Prostate gland (tissue), 2 donors: ENCODE measurements around the gene HACD2. TPM values are rescaled to one million over a fixed set of nuclear protein-coding genes. Genes with fewer than 3 reads are reported as not detected.

ENCODE experiments used
- DNase-seq: peaks from one replicate; pipeline ENCODE4 v3.0.0-alpha.2; 2019; ENCODE audit warnings: low spot score
- H3K27ac ChIP-seq, 2 donors: fragments of 200-600 bp; sonication (generic); 2 replicates each; pipeline ENCODE4 v1.5.1; 2017 to 2019
- H3K27me3 ChIP-seq: fragments of 200-600 bp; sonication (generic); replicated peaks from 2 replicates; pipeline ENCODE4 v1.5.1; 2019; ENCODE audit not compliant: insufficient read depth
- H3K36me3 ChIP-seq, 2 donors: fragments of 200-600 bp; sonication (generic); 1 replicate in 1 of 2; 2 replicates in 1 of 2; pipeline versions ENCODE4 v1.5.1 to v1.8.1; 2017 to 2019
- H3K4me1 ChIP-seq: fragments of 200-600 bp; sonication (generic); replicated peaks from 2 replicates; pipeline ENCODE4 v1.5.1; 2019
- H3K4me3 ChIP-seq, 2 donors: fragments of 200-600 bp; sonication (generic); 2 replicates each; pipeline ENCODE4 v1.5.1; 2017 to 2019
- H3K9me3 ChIP-seq: fragments of 200-600 bp; sonication (generic); 2 replicates; pipeline ENCODE4 v1.5.1; 2017
- CTCF ChIP-seq, 4 experiments: fragments of 200-600 bp in 2 of 4; fragments of 450-650 bp in 2 of 4; sonication (generic) in 2 of 4; IDR thresholded peaks; 1 replicate in 3 of 4; 2 replicates in 1 of 4; pipeline ENCODE4 v1.5.1; 2016 to 2019; ENCODE audit warnings: antibody characterized with exemption in 4 of 4, mild to moderate bottlenecking in 2 of 4, moderate library complexity in 2 of 4
- POLR2A ChIP-seq: fragments of 450-650 bp; IDR thresholded peaks from one replicate; pipeline ENCODE4 v1.6.1; 2016; ENCODE audit warnings: antibody characterized with exemption, mild to moderate bottlenecking
- POLR2AphosphoS5 ChIP-seq: sonication (generic); formaldehyde crosslinking; IDR thresholded peaks from one replicate; pipeline ENCODE4 v1.6.1; 2017; ENCODE audit warnings: antibody characterized with exemption
- WGBS: methylation state at CpG from one replicate; pipeline ENCODE4 v1.1.5; 2018; 5-methylcytosine and 5-hydroxymethylcytosine counted together
- intact Hi-C: fragments of 100-400 bp; cut with DNase I; formaldehyde crosslinking; loops from one replicate; pipeline ENCODE4 v1.14.2; 2022
- total RNA-seq, 2 donors: library from RNA; depleted of rRNA; stranded (reverse); fragments of >200 nt; gene quantifications; one replicate each; pipeline ENCODE4 v1.1.0, GENCODE V29; 2016

Gene HACD2
- total RNA-seq, 2 donors from 2014 or later: 36.5 to 65.6 TPM

GRCh38 chr3:123476967-123477750 is 107.7 kb downstream of the HACD2 start:
- Histone ChIP-seq H3K4me1 (no peaks in the 10 kb centered on the region), H3K27me3 (no peaks in the 10 kb centered on the region), H3K27ac (no peak overlapping the region), H3K36me3 (no peaks in the 10 kb centered on the region), H3K9me3 (no peaks in the 10 kb centered on the region), H3K4me3 (no peak overlapping the region)
- intact Hi-C loops: no loop called here
- WGBS: 80% methylated on average over 15 of the region's 15 CpGs
- no peak for DNase-seq
- no peak for TF ChIP-seq POLR2A
- TF ChIP-seq POLR2AphosphoS5: no peak
- no peak for TF ChIP-seq CTCF (IDR thresholded peaks at IDR 0.05)

GRCh38 chr3:123475786-123476185 is 109.1 kb downstream of the HACD2 start:
- intact Hi-C loops: no loop called here
- 72% methylated on average over 7 of the region's 7 CpGs for WGBS
- no peaks in the 10 kb centered on the region for H3K36me3 ChIP-seq
- H3K27ac ChIP-seq: no peak overlapping the region
- no peak for TF ChIP-seq POLR2AphosphoS5
- TF ChIP-seq POLR2A: no peak
- TF ChIP-seq CTCF (IDR thresholded peaks at IDR 0.05): no peak
- no peak for DNase-seq
- H3K4me3 ChIP-seq: no peak overlapping the region
- no peaks in the 10 kb centered on the region for H3K9me3 ChIP-seq
- H3K27me3 ChIP-seq: no peaks in the 10 kb centered on the region
- H3K4me1 ChIP-seq: no peaks in the 10 kb centered on the region

- Histone ChIP-seq H3K4me1 (no peaks in the 10 kb centered on the region), H3K36me3 (no peaks in the 10 kb centered on the region), H3K9me3 (no peaks in the 10 kb centered on the region), H3K4me3 (no peak overlapping the region), H3K27ac (no peak overlapping the region), H3K27me3 (no peaks in the 10 kb centered on the region)
- 92% methylated on average over 5 of the region's 5 CpGs for WGBS
- DNase-seq: no peak
- intact Hi-C loops: no loop called here
- TF ChIP-seq POLR2AphosphoS5: no peak
- TF ChIP-seq CTCF (IDR thresholded peaks at IDR 0.05): no peak
Measured at GRCh38 chr3:123471106-123471505, 113.7 kb downstream of the HACD2 start.

- intact Hi-C loops: no loop called here
- 70% methylated on average over 11 of the region's 11 CpGs for WGBS
- Histone ChIP-seq H3K27ac (no peak overlapping the region), H3K27me3 (no peaks in the 10 kb centered on the region), H3K4me3 (no peak overlapping the region), H3K4me1 (no peaks in the 10 kb centered on the region), H3K9me3 (no peaks in the 10 kb centered on the region), H3K36me3 (no peaks in the 10 kb centered on the region)
- DNase-seq: no peak
- no peak for TF ChIP-seq POLR2A
- TF ChIP-seq POLR2AphosphoS5: no peak
- no peak for TF ChIP-seq CTCF (IDR thresholded peaks at IDR 0.05)
Measured at GRCh38 chr3:123469323-123469995, 115.4 kb downstream of the HACD2 start.

- WGBS: 65% methylated on average over 5 of the region's 5 CpGs
- TF ChIP-seq CTCF (IDR thresholded peaks at IDR 0.05) (no peak), POLR2A (no peak), POLR2AphosphoS5 (no peak)
- Histone ChIP-seq H3K4me3 (no peak overlapping the region), H3K36me3 (no peaks in the 10 kb centered on the region), H3K27me3 (no peaks in the 10 kb centered on the region), H3K9me3 (no peaks in the 10 kb centered on the region), H3K27ac (no peak overlapping the region), H3K4me1 (no peaks in the 10 kb centered on the region)
- DNase-seq: no peak
- intact Hi-C loops: no loop called here
Measured at GRCh38 chr3:123467046-123467445, 117.8 kb downstream of the HACD2 start.
